Measurements from ENCODE around the gene RPS6KA2.

DNA sequence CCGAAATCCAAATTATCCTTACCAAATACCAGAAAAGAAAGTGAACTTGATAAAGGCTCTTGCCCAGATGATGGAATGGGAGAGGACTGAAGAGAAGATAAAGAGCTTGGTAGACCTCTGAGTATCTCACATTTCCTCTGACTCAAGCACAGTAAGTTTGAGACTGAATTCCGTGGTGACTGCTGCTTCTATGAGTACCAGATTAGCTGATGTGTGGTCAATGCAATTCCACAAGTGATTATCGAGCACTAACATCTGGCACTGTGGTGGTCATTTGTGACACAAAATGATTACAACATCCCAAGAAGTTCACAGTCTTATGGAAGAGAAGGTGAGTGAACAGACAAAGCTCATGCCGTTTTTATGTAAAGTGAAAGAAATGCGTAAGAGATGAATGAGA is 2.6 kb upstream of the RPS6KA2 start:
- TF ChIP-seq, protein P1, sequence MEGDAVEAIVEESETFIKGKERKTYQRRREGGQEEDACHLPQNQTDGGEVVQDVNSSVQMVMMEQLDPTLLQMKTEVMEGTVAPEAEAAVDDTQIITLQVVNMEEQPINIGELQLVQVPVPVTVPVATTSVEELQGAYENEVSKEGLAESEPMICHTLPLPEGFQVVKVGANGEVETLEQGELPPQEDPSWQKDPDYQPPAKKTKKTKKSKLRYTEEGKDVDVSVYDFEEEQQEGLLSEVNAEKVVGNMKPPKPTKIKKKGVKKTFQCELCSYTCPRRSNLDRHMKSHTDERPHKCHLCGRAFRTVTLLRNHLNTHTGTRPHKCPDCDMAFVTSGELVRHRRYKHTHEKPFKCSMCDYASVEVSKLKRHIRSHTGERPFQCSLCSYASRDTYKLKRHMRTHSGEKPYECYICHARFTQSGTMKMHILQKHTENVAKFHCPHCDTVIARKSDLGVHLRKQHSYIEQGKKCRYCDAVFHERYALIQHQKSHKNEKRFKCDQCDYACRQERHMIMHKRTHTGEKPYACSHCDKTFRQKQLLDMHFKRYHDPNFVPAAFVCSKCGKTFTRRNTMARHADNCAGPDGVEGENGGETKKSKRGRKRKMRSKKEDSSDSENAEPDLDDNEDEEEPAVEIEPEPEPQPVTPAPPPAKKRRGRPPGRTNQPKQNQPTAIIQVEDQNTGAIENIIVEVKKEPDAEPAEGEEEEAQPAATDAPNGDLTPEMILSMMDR (IDR thresholded peaks at IDR 0.05), result no peak
- no peak for TF ChIP-seq POLR2A (IDR thresholded peaks at IDR 0.05)
